ENCODE measurements around the gene KMT2D. TPM values are rescaled to one million over a fixed set of nuclear protein-coding genes. Genes with fewer than 3 reads are reported as not detected.

The KMT2D gene
- total RNA-seq: 17.6 TPM

GRCh38 chr12:49060237-49061156, at the start of gene KMT2D:
Gene KMT2D, minus strand, starts transcription at chr12:49060794. Its CDS starts 5,470 bp downstream, at chr12:49055324.
- peak; percentile 90 for DNase-seq

- no peak for DNase-seq
These were observed 49.3 kb upstream of the KMT2D start for GRCh38 chr12:49109641-49110463.

- no peak for DNase-seq
These were observed 48.4 kb upstream of the KMT2D start for GRCh38 chr12:49108958-49109404.

- no peak for DNase-seq
These were observed 45.0 kb upstream of the KMT2D start for GRCh38 chr12:49105504-49106084.

GRCh38 chr12:49104822-49105221, 44.2 kb upstream of the KMT2D start:
- DNase-seq: no peak

- no peak for DNase-seq
These were observed 39.8 kb upstream of the KMT2D start for GRCh38 chr12:49100380-49100779.

- DNase-seq: no peak
These were observed 38.1 kb upstream of the KMT2D start for GRCh38 chr12:49098703-49099102.

- DNase-seq: no peak
These were observed 37.4 kb upstream of the KMT2D start for GRCh38 chr12:49098035-49098451.

GRCh38 chr12:49097381-49097780, 36.8 kb upstream of the KMT2D start:
- DNase-seq: no peak

GRCh38 chr12:49094975-49095365, 34.4 kb upstream of the KMT2D start:
- no peak for DNase-seq

GRCh38 chr12:49094160-49094974, 33.8 kb upstream of the KMT2D start, which contains the start of gene DHH:
Gene DHH, minus strand, starts transcription at chr12:49094801. Its CDS starts 289 bp downstream, at chr12:49094512.
- no peak for DNase-seq

- no peak for DNase-seq
These were observed 33.2 kb upstream of the KMT2D start for GRCh38 chr12:49093792-49094159.

- no peak for DNase-seq
These were observed 32.3 kb upstream of the KMT2D start for GRCh38 chr12:49092816-49093406.

- DNase-seq: peak; percentile 33
These were observed 31.7 kb upstream of the KMT2D start for GRCh38 chr12:49092086-49092815.

GRCh38 chr12:49091836-49092085, 31.2 kb upstream of the KMT2D start:
- DNase-seq: no peak

GRCh38 chr12:49091056-49091835, 30.7 kb upstream of the KMT2D start:
- DNase-seq: no peak

GRCh38 chr12:49089821-49090773, 29.5 kb upstream of the KMT2D start:
- peak; percentile 28 for DNase-seq

- DNase-seq: no peak
These were observed 28.3 kb upstream of the KMT2D start for GRCh38 chr12:49088932-49089330.
